ENCODE measurements around the gene BLMH. TPM values are rescaled to one million over a fixed set of nuclear protein-coding genes. Genes with fewer than 3 reads are reported as not detected.
A peak's percentile ranks its signal among the peaks of the same experiment; 100 is the strongest.

BLMH gene
- total RNA-seq, 2 donors from 2014 or later: 18.7 to 48.1 TPM

- no peaks in the 10 kb centered on the region for H3K27me3 ChIP-seq
- no peak for TF ChIP-seq POLR2A (IDR thresholded peaks at IDR 0.05)
- no peak for TF ChIP-seq CTCF (IDR thresholded peaks at IDR 0.05)
- no peak overlapping the region for H3K27ac ChIP-seq
- H3K4me1 ChIP-seq: no peaks in the 10 kb centered on the region
- H3K9me3 ChIP-seq: no peaks in the 10 kb centered on the region
- DNase-seq (no peak), ATAC-seq (no peak)
- intact Hi-C loops (cut with DNase I): no loop called here
- WGBS, 2 donors: 6 to 15% methylated on average over 1 of the region's 1 CpG
- no peak overlapping the region for H3K4me3 ChIP-seq
- no peaks in the 10 kb centered on the region for H3K36me3 ChIP-seq (replicated peaks in 1 of 2; ENCODE audit: insufficient read depth in 1 of 2, low read depth in 2 of 2)
Observed at GRCh38 chr17:30326809-30327208, 35.1 kb upstream of the BLMH start.

- Histone ChIP-seq H3K27me3 (no peaks in the 10 kb centered on the region), H3K36me3 (replicated peaks in 1 of 2; ENCODE audit: insufficient read depth in 1 of 2, low read depth in 2 of 2) (no peaks in the 10 kb centered on the region), H3K27ac (no peak overlapping the region), H3K4me3 (no peak overlapping the region), H3K4me1 (no peaks in the 10 kb centered on the region), H3K9me3 (no peaks in the 10 kb centered on the region)
- 48 to 66% methylated on average over 7 of the region's 7 CpGs for WGBS, 2 donors
- DNase-seq (no peak), ATAC-seq (no peak)
- intact Hi-C loops (cut with DNase I): no loop called here
- TF ChIP-seq POLR2A (IDR thresholded peaks at IDR 0.05) (no peak), CTCF (IDR thresholded peaks at IDR 0.05) (no peak)
Observed at GRCh38 chr17:30324723-30325122, 33.0 kb upstream of the BLMH start.

GRCh38 chr17:30323895-30324319 lies 32.2 kb upstream of the BLMH start:
- Histone ChIP-seq H3K27me3 (no peaks in the 10 kb centered on the region), H3K27ac (no peak overlapping the region), H3K4me3 (no peak overlapping the region), H3K4me1 (no peaks in the 10 kb centered on the region), H3K9me3 (no peaks in the 10 kb centered on the region), H3K36me3 (replicated peaks in 1 of 2; ENCODE audit: insufficient read depth in 1 of 2, low read depth in 2 of 2) (no peaks in the 10 kb centered on the region)
- DNase-seq: peak in 3 of 4 donors; percentile 48 to 57 (median 51)
- TF ChIP-seq CTCF (IDR thresholded peaks at IDR 0.05) (no peak), POLR2A (IDR thresholded peaks at IDR 0.05) (no peak)
- no peak for ATAC-seq
- intact Hi-C loops (cut with DNase I): no loop called here

- WGBS, 2 donors: 56 to 62% methylated on average over 5 of the region's 5 CpGs
- H3K9me3 ChIP-seq: no peaks in the 10 kb centered on the region
- no peaks in the 10 kb centered on the region for H3K4me1 ChIP-seq
- H3K4me3 ChIP-seq: no peak overlapping the region
- peak in 1 of 4 donors; percentile 11 for DNase-seq
- no peak overlapping the region for H3K27ac ChIP-seq
- TF ChIP-seq CTCF (IDR thresholded peaks at IDR 0.05): no peak
- TF ChIP-seq POLR2A (IDR thresholded peaks at IDR 0.05): no peak
- no peaks in the 10 kb centered on the region for H3K36me3 ChIP-seq (replicated peaks in 1 of 2; ENCODE audit: insufficient read depth in 1 of 2, low read depth in 2 of 2)
- ATAC-seq: no peak
- intact Hi-C loops (cut with DNase I): no loop called here
- H3K27me3 ChIP-seq: no peaks in the 10 kb centered on the region
Observed at GRCh38 chr17:30323262-30323894, 31.6 kb upstream of the BLMH start.

- H3K4me1 ChIP-seq: no peaks in the 10 kb centered on the region
Observed at GRCh38 chr17:30321314-30321713, 29.6 kb upstream of the BLMH start.

More at GRCh38 chr17:30321314-30321713, 29.6 kb upstream of the BLMH start:
- DNase-seq (no peak), ATAC-seq (no peak)
- WGBS, 2 donors: 32 to 38% methylated on average over 4 of the region's 4 CpGs
- no peak overlapping the region for H3K4me3 ChIP-seq
- no peak for TF ChIP-seq POLR2A (IDR thresholded peaks at IDR 0.05)
- TF ChIP-seq CTCF (IDR thresholded peaks at IDR 0.05): no peak
- intact Hi-C loops (cut with DNase I): no loop called here
- no peaks in the 10 kb centered on the region for H3K9me3 ChIP-seq
- no peaks in the 10 kb centered on the region for H3K36me3 ChIP-seq (replicated peaks in 1 of 2; ENCODE audit: insufficient read depth in 1 of 2, low read depth in 2 of 2)
- H3K27me3 ChIP-seq: no peaks in the 10 kb centered on the region
- no peak overlapping the region for H3K27ac ChIP-seq
